Gastrocnemius medialis (tissue), 4 donors: ENCODE measurements around the gene H2AZ2.

Source experiments
- CTCF ChIP-seq, 5 experiments: fragments of 450-650 bp in 3 of 5; fragments of 200-600 bp in 2 of 5; sonication (generic) in 2 of 5; IDR thresholded peaks in 4 of 5; conservative IDR thresholded peaks in 1 of 5; 1 replicate in 4 of 5; 2 replicates in 1 of 5; pipeline ENCODE4 v1.5.1; 2016 to 2019; ENCODE audit warnings: antibody characterized with exemption in 5 of 5, mild to moderate bottlenecking in 3 of 5, moderate library complexity in 3 of 5
- POLR2A ChIP-seq, 2 donors: fragments of 450-650 bp; IDR thresholded peaks; one replicate each; pipeline ENCODE4 v1.6.1; 2017; ENCODE audit warnings: antibody characterized with exemption in 2 of 2, mild to moderate bottlenecking in 2 of 2, moderate library complexity in 2 of 2

- TF ChIP-seq CTCF (IDR thresholded peaks at IDR 0.05 in 4 of 5, conservative IDR thresholded peaks at IDR 0.05 in 1 of 5) (no peak), POLR2A (IDR thresholded peaks at IDR 0.05) (no peak)
Observed at GRCh38 chr7:44872787-44873186, 24.9 kb upstream of the H2AZ2 start.
